ENCODE results near the gene HOMEZ.

DNA sequence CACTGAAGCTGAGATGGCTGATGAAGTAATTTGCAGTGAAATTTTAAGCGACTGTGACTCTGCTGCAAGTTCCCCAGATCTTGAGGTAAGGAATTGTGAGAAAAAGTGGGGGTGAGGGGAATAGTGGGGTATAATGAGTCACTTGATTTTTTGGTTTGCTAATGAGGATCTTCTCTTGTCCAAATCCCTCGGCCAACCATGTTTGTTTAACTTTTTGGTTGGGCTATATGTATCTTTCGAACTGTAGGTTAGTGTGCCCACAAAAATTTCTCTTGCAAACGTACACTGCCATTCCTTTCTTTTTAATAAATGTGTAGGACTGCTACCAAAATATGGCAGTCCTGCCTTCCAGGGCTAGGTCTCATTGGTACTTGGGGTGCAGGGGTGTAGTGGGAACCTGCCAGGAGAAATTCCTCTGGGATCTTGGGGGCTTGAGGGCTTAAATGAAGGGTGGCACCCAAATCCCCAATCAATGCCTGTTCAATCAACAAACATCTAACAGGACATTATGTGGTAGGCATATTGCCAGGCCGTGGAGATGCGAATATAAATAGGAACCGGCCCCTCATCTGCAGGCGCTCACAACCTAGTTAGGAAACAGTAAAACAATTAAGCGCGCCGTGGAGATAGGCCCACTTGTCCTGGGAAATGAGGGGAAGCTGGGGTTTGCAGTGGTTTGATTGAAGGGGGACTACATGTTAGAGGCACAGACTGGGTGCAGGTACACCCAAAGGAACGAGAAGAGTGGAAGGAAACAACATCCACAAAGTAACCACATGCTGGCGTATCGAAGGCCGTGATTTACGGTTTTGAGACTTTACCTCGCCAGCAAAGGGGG is 34.0 kb upstream of the HOMEZ start:
- TF ChIP-seq, protein P1, sequence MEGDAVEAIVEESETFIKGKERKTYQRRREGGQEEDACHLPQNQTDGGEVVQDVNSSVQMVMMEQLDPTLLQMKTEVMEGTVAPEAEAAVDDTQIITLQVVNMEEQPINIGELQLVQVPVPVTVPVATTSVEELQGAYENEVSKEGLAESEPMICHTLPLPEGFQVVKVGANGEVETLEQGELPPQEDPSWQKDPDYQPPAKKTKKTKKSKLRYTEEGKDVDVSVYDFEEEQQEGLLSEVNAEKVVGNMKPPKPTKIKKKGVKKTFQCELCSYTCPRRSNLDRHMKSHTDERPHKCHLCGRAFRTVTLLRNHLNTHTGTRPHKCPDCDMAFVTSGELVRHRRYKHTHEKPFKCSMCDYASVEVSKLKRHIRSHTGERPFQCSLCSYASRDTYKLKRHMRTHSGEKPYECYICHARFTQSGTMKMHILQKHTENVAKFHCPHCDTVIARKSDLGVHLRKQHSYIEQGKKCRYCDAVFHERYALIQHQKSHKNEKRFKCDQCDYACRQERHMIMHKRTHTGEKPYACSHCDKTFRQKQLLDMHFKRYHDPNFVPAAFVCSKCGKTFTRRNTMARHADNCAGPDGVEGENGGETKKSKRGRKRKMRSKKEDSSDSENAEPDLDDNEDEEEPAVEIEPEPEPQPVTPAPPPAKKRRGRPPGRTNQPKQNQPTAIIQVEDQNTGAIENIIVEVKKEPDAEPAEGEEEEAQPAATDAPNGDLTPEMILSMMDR (IDR thresholded peaks at IDR 0.05): no peak
- TF ChIP-seq EZH2phosphoT487 (IDR thresholded peaks at IDR 0.05) (no peak), EZH2 (IDR thresholded peaks at IDR 0.05) (no peak)
